MM.1S (cell line): ENCODE results near the gene RIMBP3C.

Source experiments
- EZH2 ChIP-seq: fragments of 300-600 bp; sonication (generic); optimal IDR thresholded peaks from 2 replicates; pipeline ENCODE3; 2017; ENCODE audit warnings: low read depth, mild to moderate bottlenecking, antibody characterized with exemption, low read length, mixed read lengths
- EZH2phosphoT487 ChIP-seq: fragments of 300-600 bp; sonication (generic); IDR thresholded peaks from 2 replicates; pipeline ENCODE4 v1.6.1; 2018; ENCODE audit warnings: antibody characterized with exemption, low read length
- TF ChIP-seq, protein P1 (sequence below): fragments of 300-600 bp; sonication (generic); IDR thresholded peaks from 2 replicates; pipeline ENCODE4 v1.5.1; 2016; ENCODE audit warnings: antibody characterized with exemption, low read length, mixed read lengths

DNA sequence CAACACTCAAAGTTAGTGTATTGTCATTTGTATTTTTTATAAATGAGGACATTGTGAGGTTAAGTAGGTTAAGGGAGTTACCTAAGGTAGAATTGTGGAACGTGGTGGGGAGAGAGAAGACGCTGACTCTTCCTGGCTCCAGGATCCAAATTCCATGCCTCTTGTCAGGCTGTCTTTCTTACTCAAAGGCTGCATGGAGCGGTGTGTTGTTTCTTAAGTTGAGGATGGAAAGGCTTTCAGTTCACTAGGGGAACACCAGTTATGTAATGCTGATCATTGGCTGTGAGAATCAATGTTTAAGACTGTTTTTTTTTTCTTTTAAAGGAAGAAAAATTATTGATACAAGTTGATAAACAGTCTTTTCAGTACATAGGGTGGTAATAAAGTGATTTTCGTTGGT, 19.1 kb upstream of the RIMBP3C start:
- TF ChIP-seq, protein P1, sequence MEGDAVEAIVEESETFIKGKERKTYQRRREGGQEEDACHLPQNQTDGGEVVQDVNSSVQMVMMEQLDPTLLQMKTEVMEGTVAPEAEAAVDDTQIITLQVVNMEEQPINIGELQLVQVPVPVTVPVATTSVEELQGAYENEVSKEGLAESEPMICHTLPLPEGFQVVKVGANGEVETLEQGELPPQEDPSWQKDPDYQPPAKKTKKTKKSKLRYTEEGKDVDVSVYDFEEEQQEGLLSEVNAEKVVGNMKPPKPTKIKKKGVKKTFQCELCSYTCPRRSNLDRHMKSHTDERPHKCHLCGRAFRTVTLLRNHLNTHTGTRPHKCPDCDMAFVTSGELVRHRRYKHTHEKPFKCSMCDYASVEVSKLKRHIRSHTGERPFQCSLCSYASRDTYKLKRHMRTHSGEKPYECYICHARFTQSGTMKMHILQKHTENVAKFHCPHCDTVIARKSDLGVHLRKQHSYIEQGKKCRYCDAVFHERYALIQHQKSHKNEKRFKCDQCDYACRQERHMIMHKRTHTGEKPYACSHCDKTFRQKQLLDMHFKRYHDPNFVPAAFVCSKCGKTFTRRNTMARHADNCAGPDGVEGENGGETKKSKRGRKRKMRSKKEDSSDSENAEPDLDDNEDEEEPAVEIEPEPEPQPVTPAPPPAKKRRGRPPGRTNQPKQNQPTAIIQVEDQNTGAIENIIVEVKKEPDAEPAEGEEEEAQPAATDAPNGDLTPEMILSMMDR, result no peak
- TF ChIP-seq EZH2, result no peak
- no peak for TF ChIP-seq EZH2phosphoT487
